Measurements from ENCODE around the gene ARHGAP5. TPM values are rescaled to one million over a fixed set of nuclear protein-coding genes. Genes with fewer than 3 reads are reported as not detected.

ARHGAP5 gene
- total and polyA plus RNA-seq, 2 donors (not counting 1 experiment from before 2014, with no cell fraction given), result 6.4 to 65.0 TPM

DNA sequence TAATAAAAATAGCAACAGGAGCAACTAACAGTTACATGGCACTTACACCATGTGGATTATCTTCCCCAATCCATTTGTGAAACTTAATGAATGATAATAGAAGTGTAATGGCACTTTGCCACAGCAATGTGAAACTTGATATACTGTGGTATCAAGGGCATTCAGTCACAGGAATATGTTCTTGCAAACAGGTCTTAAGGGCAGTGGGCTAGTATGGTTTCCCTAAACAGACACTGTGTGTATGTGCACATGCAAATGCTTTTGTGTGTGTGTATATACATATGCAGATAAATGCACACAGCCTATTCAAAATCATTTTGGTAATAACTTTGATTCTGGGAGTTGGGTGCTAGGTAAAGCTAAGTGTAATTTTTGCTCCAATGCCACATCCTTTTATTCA, 26.2 kb upstream of the ARHGAP5 start:
- CTCF ChIA-PET, result interaction anchor here (1.2 to 2.1 kb wide), 2 partner anchors 26 to 201 kb away, joined by 4 to 6 read pairs; partner anchors contain the start of gene ARHGAP5
- intact Hi-C loops (cut with micrococcal nuclease), result no loop called here

DNA sequence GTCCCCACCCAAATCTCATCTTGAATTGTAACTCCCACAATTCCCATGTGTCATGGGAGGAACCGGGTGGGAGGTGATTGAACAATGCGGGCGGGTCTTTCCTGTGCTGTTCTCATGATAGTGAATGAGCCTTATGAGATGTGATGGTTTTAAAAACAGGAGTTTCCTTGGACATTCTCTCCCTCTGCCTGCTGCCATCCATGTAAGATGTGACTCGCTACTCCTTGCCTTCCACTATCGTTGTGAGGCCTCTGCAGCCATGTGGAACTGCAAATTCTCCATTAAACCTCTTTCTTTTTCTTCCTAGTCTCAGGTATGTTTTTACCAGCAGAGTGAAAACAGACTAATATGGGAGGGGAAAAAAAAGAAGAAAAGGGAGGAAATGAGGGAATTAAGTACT, 22.6 kb upstream of the ARHGAP5 start:
- Histone ChIP-seq H3K9me3 (ENCODE audit: control extremely low read depth in 1 of 3, control insufficient read depth in 2 of 3, insufficient read depth in 1 of 3, low read length in 2 of 3) (peaks cover 0 to 1% (median 0%) of the 10 kb centered on the region in 3 donors), H3K36me3 (replicated peaks in 1 of 2; ENCODE audit: control extremely low read depth in 1 of 2, control insufficient read depth in 1 of 2, extremely low read depth in 1 of 2, insufficient read depth in 2 of 2, low read length in 1 of 2) (no peaks in the 10 kb centered on the region), H3K4me2 (replicated peaks; ENCODE audit: low read depth, low read length, poor library complexity, severe bottlenecking) (no peak overlapping the region), H3K4me1 (ENCODE audit: control insufficient read depth in 2 of 2, insufficient read depth in 2 of 2, low read length in 2 of 2) (peaks cover 9% of the 10 kb centered on the region in 2 donors), H3K27ac (ENCODE audit: low read length in 2 of 2) (no peak overlapping the region), H3K27me3 (replicated peaks in 1 of 4; ENCODE audit: control extremely low read depth in 1 of 4, control insufficient read depth in 3 of 4, insufficient read depth in 4 of 4, low read length in 3 of 4) (no peaks in the 10 kb centered on the region), H3K9ac (ENCODE audit: low read length) (no peak overlapping the region), H3K4me3 (ENCODE audit: control extremely low read depth in 1 of 5, extremely low read depth in 1 of 5, insufficient read depth in 1 of 5, low read depth in 2 of 5, low read length in 4 of 5) (no peak overlapping the region), H2AFZ (ENCODE audit: insufficient read depth, low read depth, low read length, poor library complexity, severe bottlenecking) (no peak overlapping the region), H3K79me2 (ENCODE audit: control insufficient read depth, insufficient read depth, low read length) (no peaks in the 10 kb centered on the region), H4K20me1 (ENCODE audit: control insufficient read depth, insufficient read depth, low read length, poor library complexity, severe bottlenecking) (no peaks in the 10 kb centered on the region)
- intact Hi-C loops (cut with micrococcal nuclease), result no loop called here
- ChIA-PET POLR2A (no interaction called here), CTCF (no interaction called here)
- ATAC-seq (ENCODE audit: low read depth), result no peak
- WGBS (ENCODE audit: insufficient coverage), result 100% methylated on average over 1 of the region's 5 CpGs
- DNase-seq, result no peak
- Mint-ChIP-seq H3K9me3 (ENCODE audit: insufficient read depth) (no peaks in the 10 kb centered on the region), H3K27ac (no peak overlapping the region), H3K27me3 (peaks cover 13% of the 10 kb centered on the region), H3K4me3 (no peak overlapping the region), H3K4me1 (peaks cover 14% of the 10 kb centered on the region)
- no peak for TF ChIP-seq EZH2 (IDR thresholded peaks at IDR 0.05; ENCODE audit: borderline replicate concordance, insufficient read depth, low read depth, low read length, poor library complexity, severe bottlenecking)
- TF ChIP-seq, protein P1, sequence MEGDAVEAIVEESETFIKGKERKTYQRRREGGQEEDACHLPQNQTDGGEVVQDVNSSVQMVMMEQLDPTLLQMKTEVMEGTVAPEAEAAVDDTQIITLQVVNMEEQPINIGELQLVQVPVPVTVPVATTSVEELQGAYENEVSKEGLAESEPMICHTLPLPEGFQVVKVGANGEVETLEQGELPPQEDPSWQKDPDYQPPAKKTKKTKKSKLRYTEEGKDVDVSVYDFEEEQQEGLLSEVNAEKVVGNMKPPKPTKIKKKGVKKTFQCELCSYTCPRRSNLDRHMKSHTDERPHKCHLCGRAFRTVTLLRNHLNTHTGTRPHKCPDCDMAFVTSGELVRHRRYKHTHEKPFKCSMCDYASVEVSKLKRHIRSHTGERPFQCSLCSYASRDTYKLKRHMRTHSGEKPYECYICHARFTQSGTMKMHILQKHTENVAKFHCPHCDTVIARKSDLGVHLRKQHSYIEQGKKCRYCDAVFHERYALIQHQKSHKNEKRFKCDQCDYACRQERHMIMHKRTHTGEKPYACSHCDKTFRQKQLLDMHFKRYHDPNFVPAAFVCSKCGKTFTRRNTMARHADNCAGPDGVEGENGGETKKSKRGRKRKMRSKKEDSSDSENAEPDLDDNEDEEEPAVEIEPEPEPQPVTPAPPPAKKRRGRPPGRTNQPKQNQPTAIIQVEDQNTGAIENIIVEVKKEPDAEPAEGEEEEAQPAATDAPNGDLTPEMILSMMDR (IDR thresholded peaks at IDR 0.05), result no peak

More for the DNA sequence above, 26.2 kb upstream of the ARHGAP5 start:
- no peak for DNase-seq
- Histone ChIP-seq H3K4me1 (ENCODE audit: control insufficient read depth in 2 of 2, insufficient read depth in 2 of 2, low read length in 2 of 2) (peaks cover 22 to 30% of the 10 kb centered on the region in 2 donors), H3K9me3 (ENCODE audit: control extremely low read depth in 1 of 3, control insufficient read depth in 2 of 3, insufficient read depth in 1 of 3, low read length in 2 of 3) (no peaks in the 10 kb centered on the region), H3K27ac (ENCODE audit: low read length in 2 of 2) (no peak overlapping the region), H4K20me1 (ENCODE audit: control insufficient read depth, insufficient read depth, low read length, poor library complexity, severe bottlenecking) (no peaks in the 10 kb centered on the region), H3K4me3 (ENCODE audit: control extremely low read depth in 1 of 5, extremely low read depth in 1 of 5, insufficient read depth in 1 of 5, low read depth in 2 of 5, low read length in 4 of 5) (no peak overlapping the region), H3K27me3 (replicated peaks in 1 of 4; ENCODE audit: control extremely low read depth in 1 of 4, control insufficient read depth in 3 of 4, insufficient read depth in 4 of 4, low read length in 3 of 4) (no peaks in the 10 kb centered on the region), H3K79me2 (ENCODE audit: control insufficient read depth, insufficient read depth, low read length) (no peaks in the 10 kb centered on the region), H3K36me3 (replicated peaks in 1 of 2; ENCODE audit: control extremely low read depth in 1 of 2, control insufficient read depth in 1 of 2, extremely low read depth in 1 of 2, insufficient read depth in 2 of 2, low read length in 1 of 2) (no peaks in the 10 kb centered on the region), H2AFZ (ENCODE audit: insufficient read depth, low read depth, low read length, poor library complexity, severe bottlenecking) (no peak overlapping the region), H3K9ac (ENCODE audit: low read length) (no peak overlapping the region), H3K4me2 (replicated peaks; ENCODE audit: low read depth, low read length, poor library complexity, severe bottlenecking) (no peak overlapping the region)
- Mint-ChIP-seq H3K9me3 (ENCODE audit: insufficient read depth) (no peaks in the 10 kb centered on the region), H3K4me3 (no peak overlapping the region), H3K27ac (no peak overlapping the region), H3K4me1 (peaks cover 29% of the 10 kb centered on the region), H3K27me3 (no peaks in the 10 kb centered on the region)
- POLR2A ChIA-PET, result no interaction called here
- TF ChIP-seq EZH2 (IDR thresholded peaks at IDR 0.05; ENCODE audit: borderline replicate concordance, insufficient read depth, low read depth, low read length, poor library complexity, severe bottlenecking), result no peak
- TF ChIP-seq, protein P1 (IDR thresholded peaks at IDR 0.05), result no peak
- no peak for ATAC-seq (ENCODE audit: low read depth)

Data from B cell (primary cell).